ENCODE results near the gene OR2J2. TPM values are rescaled to one million over a fixed set of nuclear protein-coding genes. Genes with fewer than 3 reads are reported as not detected.
"Not testable (repeated sequence)": the region's sequence is repeated elsewhere in the genome, so short reads cannot be mapped to it uniquely, and the experiment has no call there.

Gene OR2J2
- total RNA-seq, 1 donor from 2014 or later, result not detected

GRCh38 chr6:29142309-29142708 lies 28.4 kb upstream of the OR2J2 start:
- H3K27me3 ChIP-seq (ENCODE audit: control insufficient read depth, insufficient read depth, low read length), result peaks cover 3% of the 10 kb centered on the region
- no peak for TF ChIP-seq CTCF (IDR thresholded peaks at IDR 0.05; ENCODE audit: insufficient read depth, low read length, poor library complexity, severe bottlenecking)
- no peak for DNase-seq (ENCODE audit: low read depth)
- no peaks in the 10 kb centered on the region for H3K36me3 ChIP-seq (ENCODE audit: control insufficient read depth, insufficient read depth, low read length)
- no peak overlapping the region for H3K4me3 ChIP-seq (ENCODE audit: low read depth, low read length)

- no peaks in the 10 kb centered on the region for H3K27me3 ChIP-seq (ENCODE audit: control insufficient read depth, insufficient read depth, low read length)
- DNase-seq (ENCODE audit: low read depth), result no peak
- no peak for TF ChIP-seq CTCF (IDR thresholded peaks at IDR 0.05; ENCODE audit: insufficient read depth, low read length, poor library complexity, severe bottlenecking)
Observed at GRCh38 chr6:29146179-29146578, 24.5 kb upstream of the OR2J2 start.

GRCh38 chr6:29147074-29147473 lies 23.6 kb upstream of the OR2J2 start:
- no peak overlapping the region for H3K4me3 ChIP-seq (ENCODE audit: low read depth, low read length)
- TF ChIP-seq CTCF (IDR thresholded peaks at IDR 0.05; ENCODE audit: insufficient read depth, low read length, poor library complexity, severe bottlenecking), result no peak
- no peaks in the 10 kb centered on the region for H3K36me3 ChIP-seq (ENCODE audit: control insufficient read depth, insufficient read depth, low read length)
- no peaks in the 10 kb centered on the region for H3K27me3 ChIP-seq (ENCODE audit: control insufficient read depth, insufficient read depth, low read length)
- no peak for DNase-seq (ENCODE audit: low read depth)

More at GRCh38 chr6:29146179-29146578, 24.5 kb upstream of the OR2J2 start:
- Histone ChIP-seq H3K4me3 (ENCODE audit: low read depth, low read length) (no peak overlapping the region), H3K36me3 (ENCODE audit: control insufficient read depth, insufficient read depth, low read length) (no peaks in the 10 kb centered on the region)

- not testable (repeated sequence) for H3K36me3 ChIP-seq (ENCODE audit: control insufficient read depth, insufficient read depth, low read length); H3K27me3 ChIP-seq (ENCODE audit: control insufficient read depth, insufficient read depth, low read length); H3K4me3 ChIP-seq (ENCODE audit: low read depth, low read length); DNase-seq (ENCODE audit: low read depth)
Observed at GRCh38 chr6:29149444-29149843, 21.3 kb upstream of the OR2J2 start.

GRCh38 chr6:29153083-29153482 lies 17.6 kb upstream of the OR2J2 start:
- no peaks in the 10 kb centered on the region for H3K27me3 ChIP-seq (ENCODE audit: control insufficient read depth, insufficient read depth, low read length)
- no peak for TF ChIP-seq CTCF (IDR thresholded peaks at IDR 0.05; ENCODE audit: insufficient read depth, low read length, poor library complexity, severe bottlenecking)
- no peaks in the 10 kb centered on the region for H3K36me3 ChIP-seq (ENCODE audit: control insufficient read depth, insufficient read depth, low read length)
- H3K4me3 ChIP-seq (ENCODE audit: low read depth, low read length), result no peak overlapping the region
- DNase-seq (ENCODE audit: low read depth), result no peak

- not testable (repeated sequence) for H3K4me3 ChIP-seq (ENCODE audit: low read depth, low read length); DNase-seq (ENCODE audit: low read depth); H3K36me3 ChIP-seq (ENCODE audit: control insufficient read depth, insufficient read depth, low read length); H3K27me3 ChIP-seq (ENCODE audit: control insufficient read depth, insufficient read depth, low read length)
Observed at GRCh38 chr6:29155182-29155581, 15.5 kb upstream of the OR2J2 start.

GRCh38 chr6:29159922-29160321 lies 10.8 kb upstream of the OR2J2 start:
- H3K4me3 ChIP-seq (ENCODE audit: low read depth, low read length); H3K36me3 ChIP-seq (ENCODE audit: control insufficient read depth, insufficient read depth, low read length); DNase-seq (ENCODE audit: low read depth); H3K27me3 ChIP-seq (ENCODE audit: control insufficient read depth, insufficient read depth, low read length): not testable (repeated sequence)

GRCh38 chr6:29165571-29165970 lies 5.1 kb upstream of the OR2J2 start:
- not testable (repeated sequence) for H3K27me3 ChIP-seq (ENCODE audit: control insufficient read depth, insufficient read depth, low read length); H3K4me3 ChIP-seq (ENCODE audit: low read depth, low read length); H3K36me3 ChIP-seq (ENCODE audit: control insufficient read depth, insufficient read depth, low read length); DNase-seq (ENCODE audit: low read depth)
